Mesenchymal stem cell (in vitro differentiated cells and primary cell): ENCODE measurements around the gene HS1BP3.

ENCODE experiments used
- DNase-seq: peaks from one replicate; pipeline ENCODE4 v3.0.0-alpha.2; 2013
- H2AFZ ChIP-seq: one replicate; pipeline ENCODE4 v1.6.1; 2013; ENCODE audit warnings: low read depth, mild to moderate bottlenecking, control low read depth, inconsistent platforms, low read length, moderate library complexity
- H2AK5ac ChIP-seq: 2 replicates; pipeline ENCODE4 v1.6.1; 2013; ENCODE audit warnings: low read length, moderate library complexity, mild to moderate bottlenecking, inconsistent platforms; ENCODE audit not compliant: severe bottlenecking
- H2BK120ac ChIP-seq: one replicate; pipeline ENCODE4 v1.6.1; 2013; ENCODE audit warnings: low read depth, mild to moderate bottlenecking, inconsistent platforms, low read length, moderate library complexity
- H2BK12ac ChIP-seq, 2 experiments: one replicate each; pipeline ENCODE4 v1.6.1; 2013; ENCODE audit warnings: inconsistent platforms in 2 of 2, low read length in 2 of 2, mild to moderate bottlenecking in 2 of 2, moderate library complexity in 2 of 2, control low read depth in 1 of 2
- H2BK15ac ChIP-seq: one replicate; pipeline ENCODE4 v1.6.1; 2013; ENCODE audit warnings: mild to moderate bottlenecking, low read depth, inconsistent platforms; ENCODE audit not compliant: poor library complexity, severe bottlenecking
- H2BK5ac ChIP-seq: 2 replicates; pipeline ENCODE4 v1.6.1; 2013; ENCODE audit warnings: low read depth, mild to moderate bottlenecking, low read length, control low read depth, inconsistent platforms; ENCODE audit not compliant: poor library complexity, severe bottlenecking
- H3K14ac ChIP-seq, 2 experiments: one replicate each; pipeline ENCODE4 v1.6.1; 2013; ENCODE audit warnings: inconsistent platforms in 2 of 2, low read length in 2 of 2, control low read depth in 1 of 2, mild to moderate bottlenecking in 1 of 2, moderate library complexity in 1 of 2
- H3K18ac ChIP-seq, 2 experiments: one replicate each; pipeline ENCODE4 v1.6.1; 2013; ENCODE audit warnings: inconsistent platforms in 2 of 2, low read length in 2 of 2, control low read depth in 1 of 2, low read depth in 1 of 2, mild to moderate bottlenecking in 1 of 2
- H3K23ac ChIP-seq, 2 experiments: one replicate each; pipeline ENCODE4 v1.6.1; 2013; ENCODE audit warnings: inconsistent platforms in 2 of 2, low read length in 2 of 2, mild to moderate bottlenecking in 2 of 2, moderate library complexity in 2 of 2, control low read depth in 1 of 2
- H3K27ac ChIP-seq: 2 replicates; pipeline ENCODE4 v1.5.1; 2013; ENCODE audit warnings: mild to moderate bottlenecking, moderate library complexity, low read length, control low read depth, inconsistent platforms; ENCODE audit not compliant: poor library complexity, severe bottlenecking
- H3K27me3 ChIP-seq, 2 experiments: 2 replicates each; pipeline versions ENCODE4 v1.6.1 to v1.7.0; 2013; ENCODE audit warnings: low read length in 2 of 2, mild to moderate bottlenecking in 2 of 2, moderate library complexity in 2 of 2, control low read depth in 1 of 2, inconsistent platforms in 1 of 2; ENCODE audit not compliant: control insufficient read depth in 1 of 2, insufficient read depth in 1 of 2
- H3K36me3 ChIP-seq, 2 experiments: 2 replicates each; pipeline versions ENCODE4 v1.6.1 to v1.7.0; 2013; ENCODE audit warnings: low read length in 2 of 2, control low read depth in 1 of 2, inconsistent platforms in 1 of 2, low read depth in 1 of 2, mild to moderate bottlenecking in 1 of 2; ENCODE audit not compliant: insufficient read depth in 2 of 2, control insufficient read depth in 1 of 2
- H3K4ac ChIP-seq, 2 experiments: one replicate each; pipeline ENCODE4 v1.6.1; 2013; ENCODE audit warnings: inconsistent platforms in 2 of 2, low read length in 2 of 2, mild to moderate bottlenecking in 2 of 2, moderate library complexity in 2 of 2, control low read depth in 1 of 2, low read depth in 1 of 2
- H3K4me1 ChIP-seq: 2 replicates; pipeline ENCODE4 v1.6.1; 2013; ENCODE audit warnings: low read depth, low read length, control low read depth; ENCODE audit not compliant: control insufficient read depth, insufficient read depth
- H3K4me2 ChIP-seq: 2 replicates; pipeline ENCODE4 v1.6.1; 2013; ENCODE audit warnings: low read length, mild to moderate bottlenecking, inconsistent platforms; ENCODE audit not compliant: poor library complexity, severe bottlenecking
- H3K4me3 ChIP-seq, 2 experiments: 2 replicates each; pipeline versions ENCODE4 v1.5.1 to v1.7.0; 2013; ENCODE audit warnings: low read length in 2 of 2, mild to moderate bottlenecking in 2 of 2, control low read depth in 1 of 2, low read depth in 1 of 2; ENCODE audit not compliant: insufficient read depth in 1 of 2
- H3K79me1 ChIP-seq: replicated peaks from 2 replicates; pipeline ENCODE4 v1.6.1; 2013; ENCODE audit warnings: mild to moderate bottlenecking, control low read depth, low read length, inconsistent platforms; ENCODE audit not compliant: poor library complexity, severe bottlenecking
- H3K9ac ChIP-seq: 2 replicates; pipeline ENCODE4 v1.7.0; 2013; ENCODE audit warnings: mild to moderate bottlenecking, low read length, moderate library complexity
- H3K9me3 ChIP-seq: 2 replicates; pipeline ENCODE4 v1.7.0; 2013; ENCODE audit warnings: mild to moderate bottlenecking, low read length; ENCODE audit not compliant: control insufficient read depth
- H4K8ac ChIP-seq: one replicate; pipeline ENCODE4 v1.6.1; 2013; ENCODE audit warnings: inconsistent platforms, mild to moderate bottlenecking, low read length, moderate library complexity
- H4K91ac ChIP-seq: one replicate; pipeline ENCODE4 v1.6.1; 2013; ENCODE audit warnings: mild to moderate bottlenecking, low read length, inconsistent platforms
- WGBS: methylation state at CpG from one replicate; pipeline ENCODE4 v1.1.7; 2013; ENCODE audit warnings: mixed read lengths; 5-methylcytosine and 5-hydroxymethylcytosine counted together

The HS1BP3 gene

DNA sequence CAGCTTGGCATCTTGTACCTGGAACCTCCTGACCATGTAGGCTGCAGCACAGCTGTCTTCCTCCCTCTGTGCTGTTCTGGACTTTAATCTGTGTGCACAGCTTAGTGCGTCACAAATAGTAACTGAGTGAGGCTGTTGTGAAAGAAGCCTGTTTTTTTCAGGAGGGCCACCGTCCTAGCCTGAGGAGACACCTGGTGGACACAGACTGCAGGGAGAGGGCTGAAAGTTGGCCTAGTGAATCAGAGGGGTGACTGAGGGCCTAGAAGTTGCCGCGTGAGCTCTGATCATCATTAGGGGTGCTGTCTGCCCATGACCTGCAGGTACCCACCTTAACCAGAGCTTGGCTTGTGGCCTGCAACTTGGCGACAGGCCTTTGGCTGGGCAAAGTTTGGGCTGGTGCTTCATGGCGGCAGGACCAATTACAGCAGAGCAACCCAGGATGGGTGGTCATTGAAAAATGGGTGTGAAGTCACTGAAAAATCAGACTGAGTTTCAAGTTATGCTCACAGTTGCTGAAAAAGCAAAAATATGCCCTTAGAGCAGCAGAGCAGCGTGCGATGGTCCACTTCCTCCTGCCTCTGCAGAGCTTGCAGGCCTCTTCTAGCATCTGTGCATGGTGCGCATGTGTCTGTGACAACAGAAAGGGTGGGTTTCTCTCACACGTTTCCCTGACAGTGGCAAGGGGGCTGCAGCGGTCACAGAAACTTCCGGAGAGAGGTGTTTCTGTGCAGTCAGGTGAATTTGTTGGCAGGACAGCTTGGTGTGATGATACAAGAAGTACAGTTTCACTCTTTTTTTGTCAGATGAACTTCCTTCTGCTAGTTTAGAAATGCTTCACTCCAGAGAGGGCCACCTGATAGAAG lies 25.7 kb upstream of the HS1BP3 start:
- Histone ChIP-seq H3K4ac (no peak overlapping the region), H2BK15ac (no peak overlapping the region), H3K18ac (no peak overlapping the region), H3K4me1 (peaks cover 34% of the 10 kb centered on the region), H2BK5ac (no peak overlapping the region), H3K27ac (no peak overlapping the region), H3K14ac (no peak overlapping the region), H2AFZ (no peak overlapping the region), H3K36me3 (peaks cover 16 to 52% of the 10 kb centered on the region in 2 experiments), H3K9me3 (no peaks in the 10 kb centered on the region), H4K8ac (no peak overlapping the region), H3K79me1 (peaks cover 4% of the 10 kb centered on the region), H2BK12ac (no peak overlapping the region), H4K91ac (no peak overlapping the region), H3K4me3 (no peak overlapping the region), H3K27me3 (peaks cover 0 to 27% of the 10 kb centered on the region in 2 experiments), H2AK5ac (no peak overlapping the region), H3K23ac (no peak overlapping the region), H2BK120ac (no peak overlapping the region), H3K4me2 (no peak overlapping the region), H3K9ac (no peak overlapping the region)
- no peak for DNase-seq
- 89% methylated on average over 12 of the region's 12 CpGs for WGBS

GRCh38 chr2:20675701-20676352 lies 24.9 kb upstream of the HS1BP3 start:
- no peak overlapping the region for H2AK5ac ChIP-seq
- H3K4me3 ChIP-seq = no peak overlapping the region
- no peak overlapping the region for H3K18ac ChIP-seq
- H4K91ac ChIP-seq = peak overlapping the region; percentile 66
- H3K36me3 ChIP-seq = peaks cover 9 to 57% of the 10 kb centered on the region in 2 experiments
- no peak for DNase-seq
- H4K8ac ChIP-seq = no peak overlapping the region
- H3K14ac ChIP-seq = no peak overlapping the region
- H3K4me2 ChIP-seq = no peak overlapping the region
- no peak overlapping the region for H2BK5ac ChIP-seq
- no peak overlapping the region for H2BK12ac ChIP-seq
- peaks cover 4% of the 10 kb centered on the region for H3K79me1 ChIP-seq
- H3K9ac ChIP-seq = peak overlapping the region; percentile 59
- H3K9me3 ChIP-seq = no peaks in the 10 kb centered on the region
- H3K27ac ChIP-seq = peak overlapping the region; percentile 50
- peaks cover 0 to 35% of the 10 kb centered on the region in 2 experiments for H3K27me3 ChIP-seq
- H3K23ac ChIP-seq = no peak overlapping the region
- no peak overlapping the region for H2BK120ac ChIP-seq
- no peak overlapping the region for H3K4ac ChIP-seq
- no peak overlapping the region for H2BK15ac ChIP-seq
- peaks cover 37% of the 10 kb centered on the region for H3K4me1 ChIP-seq
- WGBS = 89% methylated on average over 6 of the region's 6 CpGs
- H2AFZ ChIP-seq = no peak overlapping the region

DNA sequence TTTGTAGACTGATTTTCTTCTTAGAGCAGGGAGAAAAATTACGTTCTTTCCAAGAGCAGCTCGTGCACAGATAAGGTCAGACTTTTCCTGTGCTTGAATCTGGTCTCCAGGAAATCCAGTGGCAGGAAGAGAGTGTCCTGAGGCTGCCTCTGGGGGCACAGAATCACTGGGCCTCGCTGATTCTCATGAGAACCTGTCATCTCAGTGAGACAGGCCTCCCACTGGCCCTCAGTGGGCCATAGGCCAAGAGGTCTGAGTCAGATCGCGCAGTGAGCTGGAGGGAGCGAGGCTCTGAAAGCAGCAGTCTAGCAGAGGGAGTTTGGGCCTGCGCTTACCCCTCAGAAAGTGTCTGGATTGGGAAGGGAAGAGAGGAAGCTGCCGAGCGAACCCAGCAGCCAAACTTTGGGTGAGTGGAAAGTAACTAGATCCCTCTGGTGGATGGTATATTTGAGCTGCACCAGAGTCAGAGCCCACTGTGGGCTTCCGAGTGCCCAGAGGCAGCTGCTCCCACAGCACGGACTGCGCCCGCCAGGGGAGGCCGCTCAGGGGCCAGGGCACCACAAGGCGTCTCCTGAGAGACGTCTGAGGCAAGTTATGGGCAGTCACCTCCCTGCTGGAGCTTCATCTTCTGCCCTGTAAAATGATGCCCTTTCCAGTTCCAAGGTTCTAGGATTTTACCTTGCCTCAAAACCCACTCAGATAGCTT lies 24.2 kb upstream of the HS1BP3 start:
- peak overlapping the region; percentile 50 for H3K27ac ChIP-seq
- H3K4me2 ChIP-seq = no peak overlapping the region
- peak overlapping the region; percentile 35 for H4K8ac ChIP-seq
- peaks cover 9 to 60% of the 10 kb centered on the region in 2 experiments for H3K36me3 ChIP-seq
- DNase-seq = peak; percentile 78
- H3K18ac ChIP-seq = no peak overlapping the region
- no peak overlapping the region for H3K14ac ChIP-seq
- H3K9ac ChIP-seq = peak overlapping the region; percentile 59
- H3K79me1 ChIP-seq = peaks cover 4% of the 10 kb centered on the region
- H4K91ac ChIP-seq = no peak overlapping the region
- H2BK12ac ChIP-seq = no peak overlapping the region
- 47% methylated on average over 16 of the region's 16 CpGs for WGBS
- no peak overlapping the region for H3K4me3 ChIP-seq
- no peak overlapping the region for H2BK15ac ChIP-seq
- no peak overlapping the region for H3K23ac ChIP-seq
- H3K4me1 ChIP-seq = peaks cover 37% of the 10 kb centered on the region
- no peak overlapping the region for H2BK5ac ChIP-seq
- no peak overlapping the region for H2AFZ ChIP-seq
- no peak overlapping the region for H2AK5ac ChIP-seq
- H3K27me3 ChIP-seq = peaks cover 0 to 42% of the 10 kb centered on the region in 2 experiments
- H3K4ac ChIP-seq = no peak overlapping the region
- H3K9me3 ChIP-seq = no peaks in the 10 kb centered on the region
- H2BK120ac ChIP-seq = no peak overlapping the region
